B cell (primary cell): ENCODE measurements around the gene IFT22. TPM values are rescaled to one million over a fixed set of nuclear protein-coding genes. Genes with fewer than 3 reads are reported as not detected.

ENCODE experiments used
- ATAC-seq: fragments of 200-7000 bp; cut with Tn5 transposase; one replicate; pipeline ENCODE4 v1.10.0; 2021; ENCODE audit warnings: low read depth, mild to moderate bottlenecking, moderate number of reproducible peaks, moderate library complexity
- CTCF ChIA-PET: fragments of 350-600 bp; sonication (Branson Sonifier 250); formaldehyde crosslinking; loops from one replicate; lab custom pipeline; 2021; ENCODE audit warnings: antibody characterized with exemption, inconsistent platforms; lab: Charles Lee
- POLR2A ChIA-PET: fragments of 350-600 bp; sonication (Branson Sonifier 250); formaldehyde crosslinking; loops from one replicate; lab custom pipeline; 2021; ENCODE audit warnings: antibody characterized with exemption; lab: Charles Lee
- DNase-seq: peaks from one replicate; pipeline ENCODE4 v3.0.0; 2013
- H2AFZ ChIP-seq: 2 replicates; pipeline ENCODE4 v1.6.1; 2012; ENCODE audit warnings: mild to moderate bottlenecking, low read depth, low read length; ENCODE audit not compliant: insufficient read depth, poor library complexity, severe bottlenecking
- H3K27ac ChIP-seq, 2 donors: 1 replicate in 1 of 2; 2 replicates in 1 of 2; pipeline ENCODE4 v1.5.1; 2012 to 2013; ENCODE audit warnings: low read length in 2 of 2, mild to moderate bottlenecking in 2 of 2, moderate library complexity in 1 of 2
- H3K27me3 ChIP-seq, 4 experiments: fragments of 200-600 bp in 1 of 4; sonication (generic) in 1 of 4; replicated peaks in 1 of 4; 1 replicate in 2 of 4; 2 replicates in 2 of 4; pipeline versions ENCODE4 v1.6.1 to v1.7.0; 2013 to 2016; ENCODE audit warnings: low read length in 3 of 4, mild to moderate bottlenecking in 2 of 4, mixed read lengths in 1 of 4, moderate library complexity in 1 of 4; ENCODE audit not compliant: insufficient read depth in 4 of 4, control insufficient read depth in 3 of 4; ENCODE audit errors: control extremely low read depth in 1 of 4
- H3K36me3 ChIP-seq, 2 experiments: replicated peaks in 1 of 2; 1 replicate in 1 of 2; 2 replicates in 1 of 2; pipeline versions ENCODE4 v1.6.1 to v1.7.1; 2013; ENCODE audit warnings: low read length in 1 of 2; ENCODE audit not compliant: insufficient read depth in 2 of 2, control insufficient read depth in 1 of 2; ENCODE audit errors: control extremely low read depth in 1 of 2, extremely low read depth in 1 of 2
- H3K4me1 ChIP-seq, 2 donors: fragments of 200-600 bp in 1 of 2; sonication (generic) in 1 of 2; 1 replicate in 1 of 2; 2 replicates in 1 of 2; pipeline versions ENCODE4 v1.5.1 to v1.6.1; 2013 to 2017; ENCODE audit warnings: low read length in 2 of 2; ENCODE audit not compliant: control insufficient read depth in 2 of 2, insufficient read depth in 2 of 2
- H3K4me2 ChIP-seq: replicated peaks from 2 replicates; pipeline ENCODE3; 2012; ENCODE audit warnings: mild to moderate bottlenecking, low read depth, low read length; ENCODE audit not compliant: poor library complexity, severe bottlenecking
- H3K4me3 ChIP-seq, 5 experiments: fragments of 200-600 bp in 1 of 5; sonication (generic) in 1 of 5; 1 replicate in 3 of 5; 2 replicates in 2 of 5; pipeline versions ENCODE4 v1.5.1 to v1.7.0; 2011 to 2016; ENCODE audit warnings: low read length in 4 of 5, mild to moderate bottlenecking in 4 of 5, low read depth in 2 of 5, control low read depth in 1 of 5, moderate library complexity in 1 of 5; ENCODE audit not compliant: insufficient read depth in 1 of 5; ENCODE audit errors: control extremely low read depth in 1 of 5, extremely low read depth in 1 of 5
- H3K79me2 ChIP-seq: fragments of 200-600 bp; sonication (generic); one replicate; pipeline ENCODE4 v1.6.0; 2016; ENCODE audit warnings: low read length; ENCODE audit not compliant: control insufficient read depth, insufficient read depth
- H3K9ac ChIP-seq: fragments of 200-600 bp; sonication (generic); 2 replicates; pipeline ENCODE4 v1.6.1; 2017; ENCODE audit warnings: mild to moderate bottlenecking, low read length, moderate library complexity
- H3K9me3 ChIP-seq, 3 donors: one replicate each; pipeline versions ENCODE4 v1.6.1 to v1.7.1; 2013; ENCODE audit warnings: low read length in 2 of 3; ENCODE audit not compliant: control insufficient read depth in 2 of 3, insufficient read depth in 1 of 3; ENCODE audit errors: control extremely low read depth in 1 of 3
- H4K20me1 ChIP-seq: 2 replicates; pipeline ENCODE4 v1.6.0; 2012; ENCODE audit warnings: mild to moderate bottlenecking, low read length; ENCODE audit not compliant: insufficient read depth, control insufficient read depth, poor library complexity, severe bottlenecking
- H3K27ac Mint-ChIP-seq: one replicate; pipeline ENCODE4 v1.8.0; 2021; ENCODE audit warnings: mixed read lengths
- H3K27me3 Mint-ChIP-seq: one replicate; pipeline ENCODE4 v1.8.0; 2021; ENCODE audit warnings: mixed read lengths
- H3K4me1 Mint-ChIP-seq: one replicate; pipeline ENCODE4 v1.8.0; 2021; ENCODE audit warnings: mixed read lengths
- H3K4me3 Mint-ChIP-seq: one replicate; pipeline ENCODE4 v1.8.0; 2021; ENCODE audit warnings: mixed read lengths
- H3K9me3 Mint-ChIP-seq: one replicate; pipeline ENCODE4 v1.8.0; 2022; ENCODE audit warnings: mixed read lengths; ENCODE audit not compliant: insufficient read depth
- CTCF ChIP-seq: fragments of 200-600 bp; IDR thresholded peaks from one replicate; pipeline ENCODE4 v1.8.0; 2022; ENCODE audit warnings: antibody characterized with exemption, mild to moderate bottlenecking
- EZH2 ChIP-seq: IDR thresholded peaks from 2 replicates; pipeline ENCODE4 v1.6.1; 2012; ENCODE audit warnings: borderline replicate concordance, low read depth, mild to moderate bottlenecking, moderate library complexity, low read length; ENCODE audit not compliant: insufficient read depth, poor library complexity, severe bottlenecking
- WGBS: methylation state at CpG from one replicate; pipeline ENCODE4 v1.1.5; 2013; ENCODE audit warnings: missing lambda C conversion rate; ENCODE audit not compliant: insufficient coverage; 5-methylcytosine and 5-hydroxymethylcytosine counted together
- intact Hi-C: fragments of 100-400 bp; cut with micrococcal nuclease; formaldehyde crosslinking; loops from one replicate; pipeline ENCODE4 v1.10.0; 2022
- polyA plus RNA-seq: library from polyadenylated mRNA; depleted of rRNA; stranded (reverse); fragments of >200 nt; gene quantifications from 2 replicates; pipeline ENCODE4 v1.2.3, GENCODE V29; 2012
- total RNA-seq, 2 donors: library from RNA; stranded (reverse); fragments of 120-200 nt in 1 of 2; gene quantifications; 1 replicate in 1 of 2; 2 replicates in 1 of 2; pipeline versions ENCODE4 v1.2.3 to v1.2.4, GENCODE V29; 2013 to 2022

The IFT22 gene
- total and polyA plus RNA-seq, 2 donors (not counting 1 experiment from before 2014, with no cell fraction given): 5.2 to 7.3 TPM

DNA sequence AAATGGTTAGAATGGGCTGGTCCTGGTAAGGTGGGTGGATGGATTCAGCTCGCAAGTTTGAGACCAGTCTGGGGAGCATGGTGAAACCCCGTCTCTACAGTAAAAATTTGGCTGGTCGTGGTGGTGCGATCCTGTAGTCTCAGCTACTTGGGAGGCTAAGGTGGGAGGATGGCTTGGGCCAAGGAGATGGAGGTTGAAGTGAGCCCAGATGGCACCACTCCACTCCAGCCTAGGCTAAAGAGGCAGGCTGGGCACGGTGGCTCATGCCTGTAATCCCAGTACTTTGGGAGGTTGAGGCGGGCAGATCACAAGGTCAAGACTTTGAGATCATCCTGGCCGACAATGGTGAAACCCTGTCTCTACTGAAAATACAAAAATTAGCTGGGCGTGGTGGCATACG lies 15.3 kb downstream of the IFT22 start:
- H3K9me3 ChIP-seq: peaks cover 2 to 72% (median 12%) of the 10 kb centered on the region in 3 donors
- Mint-ChIP-seq H3K27me3 (peaks cover 35% of the 10 kb centered on the region), H3K27ac (no peak overlapping the region), H3K4me1 (peaks cover 4% of the 10 kb centered on the region), H3K9me3 (peaks cover 9% of the 10 kb centered on the region), H3K4me3 (peak overlapping the region; percentile 20)
- H3K27me3 ChIP-seq: peaks cover 0 to 63% (median 25%) of the 10 kb centered on the region in 4 experiments
- CTCF ChIA-PET: interaction anchor here (1.5 kb wide), 1 partner anchor 15 kb away, joined by 3 read pairs; no protein-coding TSS in a partner anchor
- POLR2A ChIA-PET: interaction anchor here (0.7 kb wide), 1 partner anchor 134 kb away, joined by 4 read pairs; no protein-coding TSS in a partner anchor
- H3K9ac ChIP-seq: no peak overlapping the region
- TF ChIP-seq EZH2 (no peak), CTCF (no peak)
- H3K79me2 ChIP-seq: no peaks in the 10 kb centered on the region
- H2AFZ ChIP-seq: no peak overlapping the region
- no peak overlapping the region for H3K4me2 ChIP-seq
- peaks cover 13 to 17% of the 10 kb centered on the region in 2 donors for H3K4me1 ChIP-seq
- H3K27ac ChIP-seq: no peak overlapping the region
- intact Hi-C loops: no loop called here
- DNase-seq: no peak
- 71% methylated on average over 6 of the region's 9 CpGs for WGBS
- H4K20me1 ChIP-seq: no peaks in the 10 kb centered on the region
- H3K4me3 ChIP-seq: no peak overlapping the region
- no peaks in the 10 kb centered on the region for H3K36me3 ChIP-seq
- no peak for ATAC-seq

GRCh38 chr7:101303102-101303701 lies 18.4 kb downstream of the IFT22 start:
- intact Hi-C loops: no loop called here
- Histone ChIP-seq H3K27me3 (peaks cover 0 to 72% (median 43%) of the 10 kb centered on the region in 4 experiments), H3K79me2 (no peaks in the 10 kb centered on the region), H2AFZ (no peak overlapping the region), H3K36me3 (no peaks in the 10 kb centered on the region), H3K9me3 (peaks cover 3 to 62% (median 18%) of the 10 kb centered on the region in 3 donors), H4K20me1 (no peaks in the 10 kb centered on the region), H3K4me3 (no peak overlapping the region), H3K4me2 (peak overlapping the region; percentile 21), H3K4me1 (peaks cover 13 to 17% of the 10 kb centered on the region in 2 donors), H3K27ac (no peak overlapping the region), H3K9ac (no peak overlapping the region)
- ATAC-seq (no peak), DNase-seq (no peak)
- H3K4me1 Mint-ChIP-seq: peaks cover 3% of the 10 kb centered on the region
- POLR2A ChIA-PET: no interaction called here
- H3K9me3 Mint-ChIP-seq: peaks cover 10% of the 10 kb centered on the region
- CTCF ChIA-PET: no interaction called here
- H3K27me3 Mint-ChIP-seq: peaks cover 47% of the 10 kb centered on the region
- 23% methylated on average over 40 of the region's 40 CpGs for WGBS
- H3K4me3 Mint-ChIP-seq: peak overlapping the region; percentile 19
- H3K27ac Mint-ChIP-seq: no peak overlapping the region
- TF ChIP-seq EZH2: no peak
- no peak for TF ChIP-seq CTCF
